ENCODE results near the gene CAMK1D. TPM values are rescaled to one million over a fixed set of nuclear protein-coding genes. Genes with fewer than 3 reads are reported as not detected.

CAMK1D gene
- polyA plus RNA-seq, 1 donor from 2014 or later: 41.4 TPM

GRCh38 chr10:12412666-12413368, 63.5 kb downstream of the CAMK1D start:
- H3K4me1 Mint-ChIP-seq: peaks cover 26 to 32% (median 28%) of the 10 kb centered on the region in 3 donors
- H3K36me3 Mint-ChIP-seq: peaks cover 5% of the 10 kb centered on the region
- peaks cover 0 to 5% (median 2%) of the 10 kb centered on the region in 3 donors for H3K9me3 Mint-ChIP-seq
- H3K27ac Mint-ChIP-seq: no peak overlapping the region
- H3K4me3 Mint-ChIP-seq: no peak overlapping the region
- H3K27me3 Mint-ChIP-seq: no peaks in the 10 kb centered on the region

DNA sequence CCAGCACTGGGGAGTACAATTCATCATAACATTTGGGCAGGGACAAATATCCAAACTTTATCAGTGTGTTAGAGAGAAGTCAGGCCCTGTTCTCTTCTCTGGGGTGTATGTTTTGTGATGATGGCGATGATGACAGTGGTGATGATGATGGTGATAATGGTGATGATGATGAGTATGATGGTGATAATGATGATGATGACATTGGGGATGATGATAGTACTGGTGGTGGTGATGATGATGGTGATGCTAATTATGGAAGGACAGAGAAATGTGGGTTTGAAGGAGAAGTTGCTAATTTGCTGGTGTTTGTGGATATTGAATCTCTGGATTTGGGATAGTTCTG, 64.0 kb downstream of the CAMK1D start:
- no peak overlapping the region for H3K27ac Mint-ChIP-seq
- H3K9me3 Mint-ChIP-seq: peaks cover 0 to 5% (median 2%) of the 10 kb centered on the region in 3 donors
- H3K4me3 Mint-ChIP-seq: no peak overlapping the region
- peaks cover 5% of the 10 kb centered on the region for H3K36me3 Mint-ChIP-seq
- peaks cover 26 to 34% (median 31%) of the 10 kb centered on the region in 3 donors for H3K4me1 Mint-ChIP-seq
- H3K27me3 Mint-ChIP-seq: no peaks in the 10 kb centered on the region

GRCh38 chr10:12414278-12414989, 65.1 kb downstream of the CAMK1D start:
- peaks cover 0 to 5% (median 2%) of the 10 kb centered on the region in 3 donors for H3K9me3 Mint-ChIP-seq
- H3K36me3 Mint-ChIP-seq: peaks cover 5% of the 10 kb centered on the region
- no peak overlapping the region for H3K27ac Mint-ChIP-seq
- no peaks in the 10 kb centered on the region for H3K27me3 Mint-ChIP-seq
- peaks cover 30 to 40% (median 38%) of the 10 kb centered on the region in 3 donors for H3K4me1 Mint-ChIP-seq
- no peak overlapping the region for H3K4me3 Mint-ChIP-seq

GRCh38 chr10:12416344-12417050, 67.2 kb downstream of the CAMK1D start:
- no peaks in the 10 kb centered on the region for H3K27me3 Mint-ChIP-seq
- peaks cover 0 to 5% (median 2%) of the 10 kb centered on the region in 3 donors for H3K9me3 Mint-ChIP-seq
- peaks cover 2% of the 10 kb centered on the region for H3K36me3 Mint-ChIP-seq
- peak overlapping the region in 2 of 3 donors; percentile 57 to 87 for H3K27ac Mint-ChIP-seq
- no peak overlapping the region for H3K4me3 Mint-ChIP-seq
- peaks cover 36 to 43% (median 39%) of the 10 kb centered on the region in 3 donors for H3K4me1 Mint-ChIP-seq

DNA sequence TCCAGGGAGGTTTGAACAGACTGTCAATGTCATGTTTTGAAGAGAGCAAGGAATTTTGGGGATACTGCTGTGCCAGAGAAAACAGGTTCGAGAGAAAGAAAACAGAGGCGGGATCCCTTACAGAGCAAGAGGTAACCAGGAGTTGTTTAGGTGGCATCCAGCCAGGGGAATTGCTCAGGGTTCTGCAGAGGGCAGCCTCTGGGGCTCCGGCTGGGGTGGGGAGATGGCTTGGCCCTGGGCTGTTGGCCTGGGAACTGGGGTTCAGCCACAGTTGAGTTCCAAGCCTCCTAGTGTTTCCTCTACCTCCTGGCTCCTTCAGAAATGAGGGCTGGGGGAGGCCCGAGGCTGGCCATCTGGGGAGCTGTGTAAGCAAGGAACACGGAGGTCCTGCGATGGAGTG, 68.0 kb downstream of the CAMK1D start:
- Mint-ChIP-seq H3K27me3 (no peaks in the 10 kb centered on the region), H3K9me3 (peaks cover 0 to 5% (median 2%) of the 10 kb centered on the region in 3 donors), H3K4me3 (peak overlapping the region in 1 of 4 donors; percentile 35), H3K27ac (peak overlapping the region in 2 of 3 donors; percentile 57 to 87), H3K36me3 (peaks cover 2% of the 10 kb centered on the region), H3K4me1 (peaks cover 39 to 47% (median 45%) of the 10 kb centered on the region in 3 donors)

- Mint-ChIP-seq H3K27ac (no peak overlapping the region), H3K9me3 (peaks cover 0 to 5% (median 2%) of the 10 kb centered on the region in 3 donors), H3K36me3 (peaks cover 2% of the 10 kb centered on the region), H3K27me3 (no peaks in the 10 kb centered on the region), H3K4me3 (no peak overlapping the region), H3K4me1 (peaks cover 42 to 45% (median 44%) of the 10 kb centered on the region in 3 donors)
Observed at GRCh38 chr10:12418000-12418399, 68.7 kb downstream of the CAMK1D start.

GRCh38 chr10:12418725-12419261, 69.4 kb downstream of the CAMK1D start:
- H3K27me3 Mint-ChIP-seq: no peaks in the 10 kb centered on the region
- peaks cover 42 to 50% (median 45%) of the 10 kb centered on the region in 3 donors for H3K4me1 Mint-ChIP-seq
- H3K36me3 Mint-ChIP-seq: no peaks in the 10 kb centered on the region
- H3K27ac Mint-ChIP-seq: peak overlapping the region in 1 of 3 donors; percentile 89
- H3K9me3 Mint-ChIP-seq: no peaks in the 10 kb centered on the region
- peak overlapping the region in 2 of 4 donors; percentile 28 to 38 for H3K4me3 Mint-ChIP-seq

GRCh38 chr10:12419262-12419847, 70.0 kb downstream of the CAMK1D start:
- no peaks in the 10 kb centered on the region for H3K27me3 Mint-ChIP-seq
- no peaks in the 10 kb centered on the region for H3K9me3 Mint-ChIP-seq
- H3K4me1 Mint-ChIP-seq: peaks cover 43 to 51% (median 47%) of the 10 kb centered on the region in 3 donors
- H3K36me3 Mint-ChIP-seq: no peaks in the 10 kb centered on the region
- peak overlapping the region in 1 of 3 donors; percentile 89 for H3K27ac Mint-ChIP-seq
- peak overlapping the region in 2 of 4 donors; percentile 28 to 38 for H3K4me3 Mint-ChIP-seq

DNA sequence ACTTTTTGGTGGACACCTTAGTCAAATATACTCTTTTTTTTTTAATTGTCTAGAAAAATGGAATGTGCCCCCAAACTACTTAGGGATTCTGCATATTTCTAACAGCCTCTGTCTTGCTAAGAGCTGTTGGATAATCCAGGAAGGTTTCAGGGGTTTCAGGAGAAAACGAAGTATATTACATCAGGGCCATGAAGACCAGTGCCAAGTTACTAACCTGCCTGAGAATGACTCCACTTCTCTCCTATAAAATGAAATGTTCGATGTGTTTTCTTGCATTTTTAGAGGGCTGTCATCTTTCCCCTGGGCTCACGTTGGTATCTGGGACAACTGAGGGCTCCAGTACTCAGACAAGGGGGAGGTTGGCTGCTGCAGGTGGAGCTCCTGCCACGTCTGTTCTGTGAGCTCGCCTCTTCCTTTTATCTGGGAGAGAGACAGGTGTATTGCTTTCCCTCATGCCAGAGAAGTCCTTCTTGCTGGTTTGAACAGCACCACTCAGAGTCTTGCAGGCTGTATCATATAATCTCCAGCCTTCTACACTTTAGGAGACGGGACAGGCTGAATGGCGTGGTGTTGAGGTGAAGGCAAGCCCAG, 71.3 kb downstream of the CAMK1D start:
- peaks cover 50 to 60% (median 55%) of the 10 kb centered on the region in 3 donors for H3K4me1 Mint-ChIP-seq
- peaks cover 2% of the 10 kb centered on the region for H3K36me3 Mint-ChIP-seq
- no peak overlapping the region for H3K4me3 Mint-ChIP-seq
- H3K9me3 Mint-ChIP-seq: no peaks in the 10 kb centered on the region
- peak overlapping the region in 1 of 3 donors; percentile 89 for H3K27ac Mint-ChIP-seq
- no peaks in the 10 kb centered on the region for H3K27me3 Mint-ChIP-seq

DNA sequence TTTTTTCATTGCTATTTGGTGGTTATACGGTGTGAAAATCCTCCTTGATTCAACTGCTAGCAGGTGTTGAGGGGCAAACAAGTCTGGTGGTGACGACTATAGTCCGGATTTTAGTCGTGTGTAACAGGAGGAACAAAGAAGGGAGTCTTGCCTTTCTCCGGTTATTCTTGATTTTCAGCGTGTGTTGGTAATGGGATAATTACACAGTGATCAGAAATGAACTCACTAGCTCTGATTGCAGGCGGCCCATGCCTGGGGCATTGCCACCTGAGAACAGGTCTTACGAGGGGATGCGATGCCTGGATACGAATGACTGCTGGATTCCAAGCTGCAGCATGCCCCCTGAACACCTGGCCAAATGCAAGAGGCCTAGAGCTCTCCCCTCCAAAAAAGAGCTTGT, 72.8 kb downstream of the CAMK1D start:
- peaks cover 48 to 60% (median 56%) of the 10 kb centered on the region in 3 donors for H3K4me1 Mint-ChIP-seq
- no peaks in the 10 kb centered on the region for H3K9me3 Mint-ChIP-seq
- peak overlapping the region in 2 of 3 donors; percentile 73 to 85 for H3K27ac Mint-ChIP-seq
- H3K36me3 Mint-ChIP-seq: peaks cover 2% of the 10 kb centered on the region
- no peaks in the 10 kb centered on the region for H3K27me3 Mint-ChIP-seq
- peak overlapping the region in 1 of 4 donors; percentile 76 for H3K4me3 Mint-ChIP-seq

DNA sequence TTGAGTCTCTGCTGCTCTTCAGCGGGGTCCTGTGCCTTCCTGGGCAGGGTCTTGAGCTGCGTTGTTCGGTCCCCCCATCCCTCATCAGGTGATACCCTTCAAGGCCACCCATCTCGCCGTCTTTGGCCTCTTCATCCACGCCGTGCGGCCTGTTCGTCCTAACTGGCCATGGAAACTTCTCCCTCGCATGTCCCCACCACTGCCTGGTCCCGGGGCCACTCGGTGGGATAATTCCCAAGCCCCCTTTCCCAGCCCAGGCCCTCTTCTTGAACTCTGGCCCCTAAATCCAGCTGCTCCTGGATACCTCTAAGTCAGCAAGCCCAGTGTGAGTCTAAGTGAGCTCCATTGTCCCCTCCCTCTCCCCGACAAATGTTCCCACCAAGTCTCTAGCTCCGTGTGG, 74.5 kb downstream of the CAMK1D start:
- H3K9me3 Mint-ChIP-seq: no peaks in the 10 kb centered on the region
- peak overlapping the region in 1 of 4 donors; percentile 22 for H3K4me3 Mint-ChIP-seq
- peaks cover 41 to 55% (median 53%) of the 10 kb centered on the region in 3 donors for H3K4me1 Mint-ChIP-seq
- H3K27me3 Mint-ChIP-seq: no peaks in the 10 kb centered on the region
- peak overlapping the region in 2 of 3 donors; percentile 47 to 88 for H3K27ac Mint-ChIP-seq
- peaks cover 5% of the 10 kb centered on the region for H3K36me3 Mint-ChIP-seq

DNA sequence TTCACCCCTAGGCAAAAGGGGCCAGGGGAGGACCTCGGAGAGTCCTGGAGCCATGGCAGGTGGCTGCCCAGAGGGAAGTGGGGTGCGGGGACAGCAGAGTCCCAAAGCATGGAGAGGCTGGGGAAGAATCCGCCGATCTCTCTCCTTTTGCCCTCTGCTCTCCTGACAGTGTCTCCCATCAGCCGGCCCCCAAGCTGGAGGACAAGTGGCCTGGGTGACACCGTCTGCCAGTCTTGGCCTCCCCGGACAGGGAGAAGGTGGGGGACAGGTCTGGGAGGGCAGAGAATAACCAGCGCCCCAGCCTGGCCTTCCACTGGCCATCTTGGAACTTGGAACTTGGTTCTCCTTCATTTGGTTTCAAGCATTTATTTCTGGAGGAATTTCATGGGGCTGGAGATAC, 77.9 kb downstream of the CAMK1D start:
- Mint-ChIP-seq H3K27ac (peak overlapping the region in 1 of 3 donors; percentile 63), H3K4me1 (peaks cover 23 to 36% (median 33%) of the 10 kb centered on the region in 3 donors), H3K4me3 (no peak overlapping the region), H3K36me3 (peaks cover 5% of the 10 kb centered on the region), H3K27me3 (no peaks in the 10 kb centered on the region), H3K9me3 (no peaks in the 10 kb centered on the region)

- peaks cover 5% of the 10 kb centered on the region for H3K36me3 Mint-ChIP-seq
- H3K27ac Mint-ChIP-seq: no peak overlapping the region
- no peaks in the 10 kb centered on the region for H3K27me3 Mint-ChIP-seq
- no peaks in the 10 kb centered on the region for H3K9me3 Mint-ChIP-seq
- H3K4me1 Mint-ChIP-seq: peaks cover 25 to 41% (median 28%) of the 10 kb centered on the region in 3 donors
- H3K4me3 Mint-ChIP-seq: no peak overlapping the region
Observed at GRCh38 chr10:12428447-12429135, 79.2 kb downstream of the CAMK1D start.
